WI38 (cell line): ENCODE data around the gene TRABD2B.

Experiments used
- H3K4me3 ChIP-seq: 2 replicates; pipeline ENCODE4 v1.5.1; 2011; ENCODE audit warnings: low read depth, mild to moderate bottlenecking, control low read depth, low read length
- TF ChIP-seq, protein P1 (sequence below): IDR thresholded peaks from 2 replicates; pipeline ENCODE4 v1.5.1; 2012; ENCODE audit warnings: low read depth, mild to moderate bottlenecking, control low read depth, low read length

The TRABD2B gene

DNA sequence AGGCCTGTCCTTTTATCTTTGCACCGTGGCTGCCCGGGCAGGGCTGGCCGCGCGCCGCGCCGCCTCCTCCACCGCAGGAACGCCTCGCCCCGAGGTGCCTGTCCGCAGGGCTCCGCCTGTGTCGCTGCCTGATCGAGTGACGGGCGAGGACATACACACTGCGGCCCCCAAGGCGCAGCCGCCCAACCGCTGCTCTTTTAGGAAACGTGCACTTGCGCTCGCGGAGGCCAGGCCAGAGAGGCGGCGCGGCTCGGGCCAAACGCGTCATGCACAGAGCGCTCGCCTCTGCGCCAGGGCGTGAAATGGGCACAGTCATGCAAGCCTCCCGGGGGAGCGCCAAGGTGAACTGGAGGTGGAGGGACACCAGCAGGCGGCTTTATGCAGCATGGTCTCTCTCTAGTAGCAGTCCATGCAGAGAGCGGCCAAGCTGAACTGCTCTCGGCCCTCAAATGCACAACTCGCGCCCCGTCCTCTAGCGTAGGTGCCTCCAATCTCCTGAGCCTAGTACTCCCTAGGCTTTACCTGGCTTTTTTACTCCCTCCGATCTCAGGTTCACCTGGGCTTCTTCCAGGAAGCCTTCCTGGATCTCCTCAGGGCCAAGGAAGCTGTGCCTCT is 12.9 kb downstream of the TRABD2B start:
- TF ChIP-seq, protein P1, sequence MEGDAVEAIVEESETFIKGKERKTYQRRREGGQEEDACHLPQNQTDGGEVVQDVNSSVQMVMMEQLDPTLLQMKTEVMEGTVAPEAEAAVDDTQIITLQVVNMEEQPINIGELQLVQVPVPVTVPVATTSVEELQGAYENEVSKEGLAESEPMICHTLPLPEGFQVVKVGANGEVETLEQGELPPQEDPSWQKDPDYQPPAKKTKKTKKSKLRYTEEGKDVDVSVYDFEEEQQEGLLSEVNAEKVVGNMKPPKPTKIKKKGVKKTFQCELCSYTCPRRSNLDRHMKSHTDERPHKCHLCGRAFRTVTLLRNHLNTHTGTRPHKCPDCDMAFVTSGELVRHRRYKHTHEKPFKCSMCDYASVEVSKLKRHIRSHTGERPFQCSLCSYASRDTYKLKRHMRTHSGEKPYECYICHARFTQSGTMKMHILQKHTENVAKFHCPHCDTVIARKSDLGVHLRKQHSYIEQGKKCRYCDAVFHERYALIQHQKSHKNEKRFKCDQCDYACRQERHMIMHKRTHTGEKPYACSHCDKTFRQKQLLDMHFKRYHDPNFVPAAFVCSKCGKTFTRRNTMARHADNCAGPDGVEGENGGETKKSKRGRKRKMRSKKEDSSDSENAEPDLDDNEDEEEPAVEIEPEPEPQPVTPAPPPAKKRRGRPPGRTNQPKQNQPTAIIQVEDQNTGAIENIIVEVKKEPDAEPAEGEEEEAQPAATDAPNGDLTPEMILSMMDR = no peak
- H3K4me3 ChIP-seq = no peak overlapping the region

DNA sequence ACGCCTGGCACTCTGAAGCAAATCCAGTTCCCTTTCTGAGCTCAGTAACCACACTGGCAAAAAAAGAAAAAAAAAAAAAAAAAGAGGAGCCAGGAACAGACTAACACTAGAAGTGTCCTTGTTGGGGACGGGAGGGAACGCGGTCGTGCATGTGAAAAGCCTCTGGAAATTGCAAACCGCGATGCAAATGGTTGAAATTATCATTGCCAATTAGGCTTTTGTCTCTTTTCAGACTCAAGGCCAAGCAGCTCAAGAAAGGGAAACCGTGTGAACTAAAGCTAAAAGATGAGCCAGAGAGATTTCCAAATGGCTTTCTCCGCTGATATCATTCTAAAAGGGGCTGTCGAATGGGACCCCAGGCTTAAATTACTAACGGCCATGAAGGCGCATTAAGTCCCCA is 13.5 kb downstream of the TRABD2B start:
- TF ChIP-seq, protein P1 = no peak
- no peak overlapping the region for H3K4me3 ChIP-seq

DNA sequence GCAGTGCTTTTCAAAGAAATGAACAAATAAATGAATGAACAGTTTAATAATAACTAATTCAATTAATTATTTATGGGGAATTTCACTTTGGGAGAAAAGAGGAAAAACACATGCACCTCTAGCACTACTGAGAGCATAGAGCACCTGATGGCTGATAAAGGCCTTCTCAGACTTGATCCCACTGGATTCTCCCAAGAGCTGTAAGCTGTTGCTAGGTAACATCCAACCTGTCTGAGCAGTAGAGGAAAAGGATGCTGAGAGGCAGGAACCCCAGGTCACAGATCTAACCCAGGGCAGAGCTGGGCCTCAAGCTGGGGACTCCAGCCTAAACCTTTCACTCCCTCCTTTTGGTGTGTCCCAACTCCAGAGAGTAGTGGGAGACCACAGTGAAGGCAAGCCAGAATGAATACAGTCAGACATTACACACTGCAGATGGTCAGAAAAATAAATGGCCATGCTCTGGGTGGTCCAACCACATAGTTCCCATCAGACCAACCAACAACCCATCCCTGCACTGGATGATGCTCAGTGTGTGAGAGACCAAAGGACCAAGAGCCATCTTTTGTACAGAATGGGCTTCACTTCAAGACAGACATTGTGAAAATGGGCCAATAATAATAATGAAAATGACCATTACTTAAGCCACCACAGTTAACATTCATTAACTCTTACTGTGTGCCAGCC is 15.4 kb downstream of the TRABD2B start:
- no peak overlapping the region for H3K4me3 ChIP-seq
- TF ChIP-seq, protein P1 = no peak

DNA sequence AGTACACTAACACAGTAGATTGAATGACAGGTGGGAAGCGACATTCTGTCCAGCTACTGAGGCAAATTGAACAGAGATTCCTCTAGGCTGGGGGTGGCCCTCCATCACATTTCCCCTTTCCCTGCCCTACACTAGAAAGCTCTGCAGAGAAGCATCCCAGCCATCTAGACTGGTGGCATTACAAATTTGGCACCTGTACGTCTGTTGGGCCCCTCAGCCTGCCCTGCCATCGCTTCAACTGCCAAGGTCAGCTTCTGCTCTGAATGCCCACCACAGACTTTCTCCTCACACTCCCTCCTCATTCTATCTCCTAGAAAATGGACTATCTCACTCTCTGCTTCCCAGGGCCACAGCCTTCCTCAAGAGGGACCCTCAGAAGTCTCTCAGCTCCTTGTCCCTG is 16.7 kb downstream of the TRABD2B start:
- H3K4me3 ChIP-seq = no peak overlapping the region
- TF ChIP-seq, protein P1 = no peak

DNA sequence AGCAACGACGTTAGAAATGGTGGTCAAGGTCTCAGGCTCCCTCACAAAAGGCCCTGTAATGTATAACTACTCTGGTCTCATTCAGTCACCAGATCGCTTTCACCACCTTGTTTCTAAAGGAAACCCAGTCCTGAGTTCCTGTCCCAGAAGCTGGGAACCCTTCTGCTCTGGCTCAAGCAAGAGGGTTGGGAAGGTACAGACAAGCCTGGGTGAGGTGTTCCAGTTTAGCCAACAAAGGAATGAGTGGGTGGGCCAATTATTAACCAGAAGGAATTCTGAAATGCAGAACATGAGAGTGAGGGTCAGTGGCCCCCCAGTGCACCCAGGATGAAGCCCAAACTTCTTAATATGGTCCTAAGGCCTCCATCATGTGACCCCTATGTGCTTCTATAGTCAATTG is 17.5 kb downstream of the TRABD2B start:
- TF ChIP-seq, protein P1 = no peak
- H3K4me3 ChIP-seq = no peak overlapping the region

DNA sequence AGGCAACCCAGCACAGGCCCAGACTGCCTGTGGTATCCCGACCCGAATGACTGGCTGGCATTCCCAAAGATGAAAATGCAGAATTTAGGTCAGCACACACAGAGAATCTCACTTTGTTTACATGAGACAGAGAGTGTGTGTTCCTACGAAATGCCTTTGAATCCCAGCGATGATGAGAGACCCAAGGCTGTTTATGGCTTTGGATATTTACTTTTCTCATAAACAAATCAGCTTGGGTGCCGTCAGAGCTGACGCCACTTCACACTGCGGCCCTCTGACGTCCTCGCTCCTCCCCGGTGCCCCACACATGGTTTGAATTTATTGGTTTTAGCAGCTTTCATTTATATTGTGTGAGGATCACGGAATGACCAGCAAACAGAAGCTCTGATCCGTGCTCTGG is 18.7 kb downstream of the TRABD2B start:
- H3K4me3 ChIP-seq = no peak overlapping the region
- TF ChIP-seq, protein P1 = no peak

DNA sequence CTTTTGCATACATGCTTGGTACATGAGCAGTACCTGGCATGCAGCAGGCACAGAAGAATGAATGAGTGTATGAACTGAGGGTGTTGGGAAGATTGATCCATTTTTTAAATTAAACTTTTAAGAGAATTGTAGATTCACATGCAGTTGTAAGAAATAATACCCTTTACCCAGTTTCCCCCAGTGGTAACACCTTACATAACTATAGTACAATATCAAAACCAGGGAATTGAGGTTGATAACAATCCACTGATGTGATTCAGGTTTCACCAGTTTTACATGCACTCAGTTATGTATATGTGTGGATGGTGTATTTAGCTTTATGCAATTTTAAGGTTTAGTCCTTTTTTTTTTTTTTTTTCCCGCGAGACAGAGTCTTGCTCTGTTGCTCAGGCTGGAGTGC is 20.5 kb downstream of the TRABD2B start:
- TF ChIP-seq, protein P1 = no peak
- no peak overlapping the region for H3K4me3 ChIP-seq
